Muscle of leg (tissue), 11 donors: Measurements from ENCODE around the gene SPTBN1. TPM values are rescaled to one million over a fixed set of nuclear protein-coding genes. Genes with fewer than 3 reads are reported as not detected.
A peak's percentile ranks its signal among the peaks of the same experiment; 100 is the strongest.

Experiments
- DNase-seq: peaks from one replicate; pipeline ENCODE4 v3.0.0; 2013
- H3K27ac ChIP-seq: one replicate; pipeline ENCODE4 v1.5.1; 2013; ENCODE audit warnings: mild to moderate bottlenecking, low read length, control low read depth
- H3K27me3 ChIP-seq: one replicate; pipeline ENCODE4 v1.6.1; 2013; ENCODE audit warnings: low read length; ENCODE audit not compliant: control insufficient read depth, insufficient read depth
- H3K36me3 ChIP-seq: one replicate; pipeline ENCODE4 v1.6.1; 2013; ENCODE audit warnings: low read length; ENCODE audit not compliant: control insufficient read depth, insufficient read depth
- H3K4me1 ChIP-seq: one replicate; pipeline ENCODE4 v1.6.1; 2013; ENCODE audit warnings: low read length; ENCODE audit not compliant: control insufficient read depth, insufficient read depth
- H3K4me3 ChIP-seq: one replicate; pipeline ENCODE4 v1.5.1; 2013; ENCODE audit warnings: low read length, control low read depth
- H3K9me3 ChIP-seq: replicated peaks from 2 replicates; pipeline ENCODE4 v1.6.1; 2013; ENCODE audit warnings: low read depth, low read length; ENCODE audit not compliant: control insufficient read depth
- WGBS: methylation state at CpG from one replicate; pipeline ENCODE4 v1.1.5; 2013; ENCODE audit warnings: missing lambda C conversion rate; ENCODE audit not compliant: insufficient coverage; 5-methylcytosine and 5-hydroxymethylcytosine counted together
- polyA plus RNA-seq, 8 donors: library from polyadenylated mRNA; unstranded; fragments of 120-200 nt; gene quantifications; one replicate each; pipeline versions ENCODE4 v1.2.1 to v1.2.3, GENCODE V29; 2013; ENCODE audit warnings: inconsistent platforms in 1 of 8, low replicate concordance in 1 of 8; ENCODE audit not compliant: insufficient read length in 8 of 8, insufficient read depth in 1 of 8
- total RNA-seq: library from RNA; stranded (reverse); fragments of 120-200 nt; gene quantifications from one replicate; pipeline ENCODE4 v1.2.4, GENCODE V29; 2013

SPTBN1 gene
- total and polyA plus RNA-seq, 9 donors, result 228 to 333 (median 273) TPM

GRCh38 chr2:54564439-54564838 lies 108.3 kb downstream of the SPTBN1 start:
- no peak overlapping the region for H3K4me3 ChIP-seq
- 69% methylated on average over 2 of the region's 2 CpGs for WGBS
- H3K36me3 ChIP-seq, result peaks cover 9% of the 10 kb centered on the region
- peaks cover 19% of the 10 kb centered on the region for H3K4me1 ChIP-seq
- no peak overlapping the region for H3K27ac ChIP-seq
- DNase-seq, result no peak
- no peaks in the 10 kb centered on the region for H3K9me3 ChIP-seq
- no peaks in the 10 kb centered on the region for H3K27me3 ChIP-seq

- Histone ChIP-seq H3K9me3 (no peaks in the 10 kb centered on the region), H3K27ac (no peak overlapping the region), H3K36me3 (peaks cover 9% of the 10 kb centered on the region), H3K4me3 (no peak overlapping the region), H3K27me3 (no peaks in the 10 kb centered on the region), H3K4me1 (peaks cover 18% of the 10 kb centered on the region)
- no peak for DNase-seq
Measured at GRCh38 chr2:54565551-54565950, 109.4 kb downstream of the SPTBN1 start.

- Histone ChIP-seq H3K9me3 (no peaks in the 10 kb centered on the region), H3K27me3 (no peaks in the 10 kb centered on the region), H3K4me3 (no peak overlapping the region), H3K36me3 (peaks cover 9% of the 10 kb centered on the region), H3K27ac (no peak overlapping the region), H3K4me1 (peaks cover 22% of the 10 kb centered on the region)
- 100% methylated on average over 1 of the region's 1 CpG for WGBS
- DNase-seq, result no peak
Measured at GRCh38 chr2:54566896-54567295, 110.8 kb downstream of the SPTBN1 start.

GRCh38 chr2:54568876-54569321 lies 112.8 kb downstream of the SPTBN1 start:
- WGBS, result 18% methylated on average over 3 of the region's 5 CpGs
- DNase-seq, result no peak
- Histone ChIP-seq H3K4me1 (peaks cover 39% of the 10 kb centered on the region), H3K27me3 (no peaks in the 10 kb centered on the region), H3K27ac (no peak overlapping the region), H3K36me3 (peaks cover 11% of the 10 kb centered on the region), H3K9me3 (no peaks in the 10 kb centered on the region), H3K4me3 (no peak overlapping the region)

GRCh38 chr2:54569745-54570301 lies 113.7 kb downstream of the SPTBN1 start:
- no peak for DNase-seq
- Histone ChIP-seq H3K27me3 (no peaks in the 10 kb centered on the region), H3K36me3 (peaks cover 17% of the 10 kb centered on the region), H3K27ac (peak overlapping the region; percentile 33), H3K4me3 (no peak overlapping the region), H3K9me3 (no peaks in the 10 kb centered on the region), H3K4me1 (peaks cover 43% of the 10 kb centered on the region)
- WGBS, result no CpG with 5 or more reads among the region's 3 CpGs

GRCh38 chr2:54570321-54570855 lies 114.3 kb downstream of the SPTBN1 start:
- WGBS, result 80% methylated on average over 1 of the region's 5 CpGs
- Histone ChIP-seq H3K36me3 (peaks cover 17% of the 10 kb centered on the region), H3K27ac (no peak overlapping the region), H3K9me3 (no peaks in the 10 kb centered on the region), H3K4me1 (peaks cover 43% of the 10 kb centered on the region), H3K27me3 (no peaks in the 10 kb centered on the region), H3K4me3 (no peak overlapping the region)
- no peak for DNase-seq

GRCh38 chr2:54570925-54571694 lies 115.0 kb downstream of the SPTBN1 start:
- Histone ChIP-seq H3K27ac (peak overlapping the region; percentile 80), H3K9me3 (no peaks in the 10 kb centered on the region), H3K4me3 (no peak overlapping the region), H3K27me3 (no peaks in the 10 kb centered on the region), H3K4me1 (peaks cover 46% of the 10 kb centered on the region), H3K36me3 (peaks cover 17% of the 10 kb centered on the region)
- peak; percentile 81 for DNase-seq
- no CpG with 5 or more reads among the region's 10 CpGs for WGBS

GRCh38 chr2:54572262-54572635 lies 116.1 kb downstream of the SPTBN1 start:
- H3K9me3 ChIP-seq, result no peaks in the 10 kb centered on the region
- H3K27me3 ChIP-seq, result no peaks in the 10 kb centered on the region
- peaks cover 57% of the 10 kb centered on the region for H3K4me1 ChIP-seq
- H3K27ac ChIP-seq, result peak overlapping the region; percentile 80
- no peak overlapping the region for H3K4me3 ChIP-seq
- peak; percentile 76 for DNase-seq
- H3K36me3 ChIP-seq, result peaks cover 13% of the 10 kb centered on the region
- WGBS, result 19% methylated on average over 3 of the region's 4 CpGs

- peak; percentile 71 for DNase-seq
- peaks cover 61% of the 10 kb centered on the region for H3K4me1 ChIP-seq
- H3K27me3 ChIP-seq, result no peaks in the 10 kb centered on the region
- H3K36me3 ChIP-seq, result peaks cover 10% of the 10 kb centered on the region
- no peak overlapping the region for H3K4me3 ChIP-seq
- peak overlapping the region; percentile 80 for H3K27ac ChIP-seq
- WGBS, result 64% methylated on average over 4 of the region's 9 CpGs
- no peaks in the 10 kb centered on the region for H3K9me3 ChIP-seq
Measured at GRCh38 chr2:54572636-54573536, 116.8 kb downstream of the SPTBN1 start.

GRCh38 chr2:54573537-54573919 lies 117.4 kb downstream of the SPTBN1 start:
- Histone ChIP-seq H3K4me3 (no peak overlapping the region), H3K27me3 (no peaks in the 10 kb centered on the region), H3K27ac (peak overlapping the region; percentile 80), H3K36me3 (peaks cover 10% of the 10 kb centered on the region), H3K4me1 (peaks cover 65% of the 10 kb centered on the region), H3K9me3 (no peaks in the 10 kb centered on the region)
- DNase-seq, result no peak
- WGBS, result 40% methylated on average over 1 of the region's 5 CpGs
